Endothelial cell of umbilical vein (primary cell): ENCODE measurements around the gene TMEM184C. TPM values are rescaled to one million over a fixed set of nuclear protein-coding genes. Genes with fewer than 3 reads are reported as not detected.
A peak's percentile ranks its signal among the peaks of the same experiment; 100 is the strongest.

ENCODE experiments used
- Bru-seq: library from RNA; stranded (reverse); fragments of 400-500 nt; gene quantifications from one replicate; lab custom pipeline; 2021; lab: Mats Ljungman, UMichigan
- BruChase-seq, 2 experiments: library from RNA; stranded (reverse); fragments of 400-500 nt; gene quantifications; one replicate each; lab custom pipeline; 2021; lab: Mats Ljungman, UMichigan
- BruUV-seq: library from RNA; stranded (reverse); fragments of 400-500 nt; replicated peaks from 2 replicates; lab custom pipeline; 2021; lab: Mats Ljungman, UMichigan
- CTCF ChIA-PET: fragments of 300-600, 350-600 bp; sonication (Branson Sonifier 250); formaldehyde crosslinking; loops from one replicate; lab custom pipeline; 2021; ENCODE audit warnings: antibody characterized with exemption, inconsistent platforms; lab: Charles Lee
- POLR2A ChIA-PET: fragments of 300-600, 350-600 bp; sonication (Branson Sonifier 250); formaldehyde crosslinking; loops from one replicate; lab custom pipeline; 2021; ENCODE audit warnings: antibody characterized with exemption, inconsistent platforms; lab: Charles Lee
- DNase-seq: peaks from one replicate; pipeline ENCODE4 v3.0.0-alpha.2; 2011; ENCODE audit warnings: low read depth, low spot score
- FAIRE-seq: peaks from 2 replicates; lab custom pipeline; 2011; peaks lifted over from hg19 to GRCh38; lab: Jason Lieb, UNC
- H2AFZ ChIP-seq: 2 replicates; pipeline ENCODE4 v1.6.0; 2012; ENCODE audit warnings: low read depth, low read length, control low read depth, inconsistent platforms
- H3K27ac ChIP-seq: 2 replicates; pipeline ENCODE4 v1.5.1; 2011; ENCODE audit warnings: low read depth, mild to moderate bottlenecking, control low read depth, low read length, moderate library complexity; ENCODE audit not compliant: insufficient read depth
- H3K27me3 ChIP-seq, 2 experiments: 2 replicates each; pipeline versions ENCODE4 v1.6.0 to v1.6.1; 2011; ENCODE audit warnings: low read length in 2 of 2, mixed read lengths in 1 of 2; ENCODE audit not compliant: control insufficient read depth in 2 of 2, insufficient read depth in 2 of 2
- H3K36me3 ChIP-seq, 2 experiments: 2 replicates in 1 of 2; 3 replicates in 1 of 2; pipeline ENCODE4 v1.5.1; 2011; ENCODE audit warnings: low read length in 2 of 2, mild to moderate bottlenecking in 1 of 2, moderate library complexity in 1 of 2; ENCODE audit not compliant: control insufficient read depth in 2 of 2, insufficient read depth in 2 of 2; ENCODE audit errors: extremely low read depth in 1 of 2
- H3K4me1 ChIP-seq: 3 replicates; pipeline ENCODE4 v1.5.1; 2011; ENCODE audit warnings: mild to moderate bottlenecking, low read length; ENCODE audit not compliant: control insufficient read depth, insufficient read depth; ENCODE audit errors: extremely low read depth
- H3K4me2 ChIP-seq: 2 replicates; pipeline ENCODE4 v1.6.1; 2011; ENCODE audit warnings: low read length, control low read depth, mixed read lengths; ENCODE audit not compliant: insufficient read depth
- H3K4me3 ChIP-seq, 3 experiments: fragments of 200-600 bp in 1 of 3; sonication (generic), shearing (Covaris generic) in 1 of 3; replicated peaks in 1 of 3; 2 replicates each; pipeline ENCODE4 v1.5.1; 2011 to 2016; ENCODE audit warnings: control low read depth in 3 of 3, low read length in 3 of 3, mild to moderate bottlenecking in 2 of 3, inconsistent platforms in 1 of 3, low read depth in 1 of 3, moderate library complexity in 1 of 3; ENCODE audit not compliant: insufficient read depth in 1 of 3
- H3K79me2 ChIP-seq: 2 replicates; pipeline ENCODE4 v1.6.0; 2012; ENCODE audit warnings: low read length, inconsistent platforms; ENCODE audit not compliant: control insufficient read depth, insufficient read depth
- H3K9ac ChIP-seq: replicated peaks from 2 replicates; pipeline ENCODE3; 2011; ENCODE audit warnings: low read length, control low read depth; ENCODE audit not compliant: insufficient read depth; ENCODE audit errors: extremely low read depth
- H3K9me1 ChIP-seq: replicated peaks from 3 replicates; pipeline ENCODE4 v1.6.0; 2011; ENCODE audit warnings: mild to moderate bottlenecking, low read length; ENCODE audit not compliant: control insufficient read depth, insufficient read depth; ENCODE audit errors: extremely low read depth
- H3K9me3 ChIP-seq: replicated peaks from 2 replicates; pipeline ENCODE4 v1.5.1; 2012; ENCODE audit warnings: low read length, inconsistent platforms; ENCODE audit not compliant: control insufficient read depth, insufficient read depth
- H4K20me1 ChIP-seq: replicated peaks from 2 replicates; pipeline ENCODE3; 2011; ENCODE audit warnings: mild to moderate bottlenecking, low read length; ENCODE audit not compliant: control insufficient read depth, insufficient read depth; ENCODE audit errors: extremely low read depth
- CTCF ChIP-seq, 2 donors: IDR thresholded peaks; 1 replicate in 1 of 2; 2 replicates in 1 of 2; pipeline ENCODE4 v1.5.1; 2011; ENCODE audit warnings: low read length in 2 of 2, mild to moderate bottlenecking in 2 of 2, moderate library complexity in 2 of 2, control low read depth in 1 of 2, inconsistent platforms in 1 of 2, low read depth in 1 of 2; ENCODE audit not compliant: insufficient read depth in 1 of 2; ENCODE audit errors: extremely low read depth in 1 of 2
- FOS ChIP-seq: IDR thresholded peaks from 2 replicates; pipeline ENCODE4 v1.6.1; 2011; ENCODE audit warnings: mild to moderate bottlenecking, low read length, moderate library complexity, borderline replicate concordance; ENCODE audit not compliant: insufficient read depth
- JUN ChIP-seq: IDR thresholded peaks from 2 replicates; pipeline ENCODE4 v1.6.1; 2011; ENCODE audit warnings: borderline replicate concordance, low read depth; ENCODE audit not compliant: insufficient read length, insufficient read depth
- MAX ChIP-seq: IDR thresholded peaks from 2 replicates; pipeline ENCODE4 v1.6.1; 2011; ENCODE audit not compliant: insufficient read depth, insufficient read length
- POLR2A ChIP-seq: IDR thresholded peaks from 2 replicates; pipeline ENCODE4 v1.6.1; 2012; ENCODE audit warnings: low read depth, mild to moderate bottlenecking, control low read depth, low read length
- POLR2AphosphoS5 ChIP-seq: IDR thresholded peaks from 2 replicates; pipeline ENCODE4 v1.6.1; 2012; ENCODE audit warnings: low read depth, mild to moderate bottlenecking, control low read depth, low read length, moderate library complexity; ENCODE audit not compliant: insufficient read depth
- dilution Hi-C: fragments of 300-500 bp; cut with MboI; formaldehyde crosslinking; loops from one replicate; pipeline ENCODE4 v1.15.0; 2019; ENCODE audit warnings: low sequenced_read_pairs; ENCODE audit not compliant: extremely low pct_ligation_motif_present
- intact Hi-C: fragments of 100-400 bp; cut with micrococcal nuclease; formaldehyde crosslinking; loops from one replicate; pipeline ENCODE4 v1.10.0; 2022
- long read RNA-seq: library from polyadenylated mRNA; stranded (forward); transcript quantifications from one replicate; pipeline ENCODE4 v2.0.0, GENCODE V29; 2021
- polyA minus RNA-seq, 3 experiments: library from RNA; depleted of rRNA, polyadenylated mRNA; stranded (reverse); fragments of >200 nt; gene quantifications; 1 replicate in 1 of 3; 2 replicates in 2 of 3; pipeline ENCODE4 v1.2.3, GENCODE V29; 2011
- polyA plus RNA-seq, 4 experiments: library from polyadenylated mRNA; depleted of rRNA in 3 of 4; stranded (reverse) in 3 of 4; unstranded in 1 of 4; fragments of >200 nt; gene quantifications; 2 replicates each; pipeline versions ENCODE4 v1.2.1 to v1.2.3, GENCODE V29; 2011 to 2012; ENCODE audit warnings: missing spikeins in 1 of 4
- total RNA-seq: library from RNA; stranded (reverse); gene quantifications from 2 replicates; pipeline ENCODE4 v1.2.3, GENCODE V29; 2021

TMEM184C gene
- total RNA-seq (27.1 and 29.2 TPM in 2 replicates), polyA plus RNA-seq (8.4 and 10.3 TPM in 2 replicates), polyA minus RNA-seq (34.4 and 39.5 TPM in 2 replicates), Bru-seq, nascent RNA (percentile 62 among the genes with signal in this experiment), BruChase-seq, experiment 1, labeled RNA remaining after a 6-hour chase (percentile 73 among the genes with signal in this experiment), BruChase-seq, experiment 2, labeled RNA remaining after a 2-hour chase (percentile 63 among the genes with signal in this experiment)
- 10.7 and 10.8 TPM in 2 replicates for polyA plus RNA-seq (2011; cell fraction: cytosol; rRNA removed)
- 8.7 and 10.7 TPM in 2 replicates for polyA plus RNA-seq (2011; cell fraction: nucleus; rRNA removed)
- polyA plus RNA-seq (2012), result 23.2 and 29.8 TPM in 2 replicates
- polyA minus RNA-seq (2011; cell fraction: cytosol; rRNA and poly(A)+ RNA removed), result 20.7 TPM
- 12.3 and 14.0 TPM in 2 replicates for polyA minus RNA-seq (2011; cell fraction: nucleus; rRNA and poly(A)+ RNA removed)
- long read RNA-seq, full-length matches to known transcripts, result 36 of 44 reads
- long read RNA-seq, partial matches to known transcripts, result 0 of 44 reads
- long read RNA-seq, other reads (novel, unspliced or antisense), result 8 of 44 reads

GRCh38 chr4:147617173-147617840 is at the start of gene TMEM184C:
TMEM184C (plus strand) TSS chr4:147617397; CDS start chr4:147617957, 560 bp downstream.
- peak within 1 kb of the TSS; percentile 79 for H3K9ac ChIP-seq
- TF ChIP-seq FOS (no peak), CTCF (IDR thresholded peaks at IDR 0.05; ENCODE audit: extremely low read depth in 1 of 2, insufficient read depth in 1 of 2, low read depth in 1 of 2, low read length in 2 of 2) (peak in 1 of 2 donors; percentile 16), POLR2AphosphoS5 (peak; percentile 75), POLR2A (peak; percentile 84), MAX (peak; percentile 4), JUN (no peak)
- ChIA-PET CTCF (interaction anchor here (0.9 to 4.1 kb wide), 10 partner anchors 12 to 249 kb away, joined by 3 to 73 read pairs (median 4); partner anchors contain the start of genes ARHGAP10 and PRMT9), POLR2A (interaction anchor here (1.5 kb wide), 1 partner anchor 67 kb away, joined by 5 read pairs; the partner anchor contains the start of gene PRMT9)
- H3K9me1 ChIP-seq, result peaks cover 3% of the 10 kb centered on the region
- dilution Hi-C loops, result no loop called here
- H4K20me1 ChIP-seq, result peaks cover 3% of the 10 kb centered on the region
- DNase-seq, result peak; percentile 96
- peak; percentile 87 for FAIRE-seq
- peak within 1 kb of the TSS; percentile 48 for H3K27ac ChIP-seq
- H3K4me2 ChIP-seq, result peak within 1 kb of the TSS; percentile 96
- H3K79me2 ChIP-seq, result peaks cover 28% of the 10 kb centered on the region
- BruUV-seq, result TSS peak; percentile 48
- intact Hi-C loops, result loop anchor here (1.0 to 10.0 kb wide), 3 partner anchors 67 to 827 kb away; partner anchors contain the start of genes NR3C2 and PRMT9
- peak within 1 kb of the TSS; percentile 30 to 93 (median 90) for H3K4me3 ChIP-seq
- peaks cover 9% of the 10 kb centered on the region for H3K4me1 ChIP-seq
- H3K36me3 ChIP-seq, result peaks cover 0 to 3% of the 10 kb centered on the region in 2 experiments
- no peaks in the 10 kb centered on the region for H3K9me3 ChIP-seq
- peak within 1 kb of the TSS; percentile 92 for H2AFZ ChIP-seq
- peaks cover 8 to 12% of the 10 kb centered on the region in 2 experiments for H3K27me3 ChIP-seq
